Stimulated activated naive CD4-positive, alpha-beta T cell (primary cell): ENCODE data around the gene NSL1.
A peak's percentile ranks its signal among the peaks of the same experiment; 100 is the strongest.
"Not testable (repeated sequence)": the region's sequence is repeated elsewhere in the genome, so short reads cannot be mapped to it uniquely, and the experiment has no call there.

Experiments used
- DNase-seq, 6 experiments: peaks; one replicate each; lab custom pipeline; 2025; lab: John Stamatoyannopoulos, UW

NSL1 gene

DNA sequence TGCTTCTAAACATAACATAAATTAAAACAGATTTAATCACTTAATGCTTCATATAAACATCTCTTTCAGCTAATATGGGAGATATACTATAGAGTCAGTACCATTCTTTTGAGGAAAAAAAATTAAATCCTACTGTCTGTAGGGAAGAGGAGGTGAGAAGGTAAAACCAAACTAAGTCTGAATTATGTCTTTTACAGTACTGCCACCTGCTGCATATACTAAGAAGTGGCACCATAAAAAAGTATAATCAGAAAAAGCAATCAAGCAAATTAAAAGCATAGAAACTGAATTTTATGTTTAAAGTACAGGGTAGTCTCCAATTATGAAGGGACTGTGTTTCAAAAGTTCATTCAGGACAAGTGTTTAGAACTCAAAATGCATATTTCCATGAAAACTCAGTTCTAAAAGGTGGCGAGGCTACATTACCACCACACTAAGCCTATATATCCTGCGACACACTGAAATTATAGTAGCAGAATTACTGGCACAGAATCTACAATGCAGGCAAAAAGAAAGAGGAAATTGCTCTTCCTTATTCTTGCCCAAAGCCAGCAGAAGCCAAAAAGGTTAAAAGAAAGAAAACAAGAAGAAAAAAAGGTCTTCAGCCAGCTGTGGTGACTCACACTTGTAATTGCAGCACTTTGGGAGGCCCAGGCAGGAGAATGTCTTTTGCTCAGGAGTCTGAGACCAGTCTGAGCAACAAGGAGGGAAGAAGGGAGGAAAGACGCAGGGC, 9.0 kb downstream of the NSL1 start:
- peak in 3 of 6 experiments; percentile 1 to 46 (median 23) for DNase-seq

DNA sequence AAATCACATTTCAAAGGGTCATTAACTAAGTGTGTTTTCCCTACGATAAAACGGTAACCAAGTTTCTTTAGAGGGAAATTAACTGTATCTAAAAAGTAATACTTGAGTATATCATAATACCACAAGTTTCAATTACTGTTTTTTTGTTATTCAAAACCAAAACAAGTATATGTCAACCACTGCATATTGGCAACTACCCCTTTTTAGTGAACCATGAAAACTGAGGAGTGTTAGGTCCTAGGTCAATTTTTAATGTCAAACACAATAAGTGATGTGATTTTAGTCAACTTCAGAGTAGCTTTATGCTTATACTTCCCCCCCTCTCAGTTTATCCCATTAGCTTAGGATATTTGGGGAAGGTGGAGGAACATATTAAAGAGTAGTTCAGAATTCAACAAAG, 10.4 kb downstream of the NSL1 start:
- DNase-seq = no peak

DNA sequence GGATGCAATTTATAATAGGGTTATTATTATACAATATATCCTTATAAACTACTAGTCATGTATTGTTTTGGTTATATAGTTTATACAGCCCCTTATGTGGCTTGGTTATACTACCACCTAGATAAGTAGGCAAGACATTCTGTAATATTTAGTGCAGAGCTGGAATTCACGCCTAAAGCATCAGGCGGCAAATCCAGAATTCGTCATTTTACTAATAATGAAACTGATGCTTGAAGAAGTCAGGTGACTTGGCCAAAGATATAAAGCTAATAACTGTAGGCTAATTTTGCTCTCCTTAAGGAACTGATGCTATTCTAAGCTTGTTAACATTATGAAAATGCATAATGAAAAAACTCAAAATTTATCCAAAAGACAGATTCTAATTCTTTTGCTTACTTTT, 10.8 kb downstream of the NSL1 start:
- DNase-seq = no peak

DNA sequence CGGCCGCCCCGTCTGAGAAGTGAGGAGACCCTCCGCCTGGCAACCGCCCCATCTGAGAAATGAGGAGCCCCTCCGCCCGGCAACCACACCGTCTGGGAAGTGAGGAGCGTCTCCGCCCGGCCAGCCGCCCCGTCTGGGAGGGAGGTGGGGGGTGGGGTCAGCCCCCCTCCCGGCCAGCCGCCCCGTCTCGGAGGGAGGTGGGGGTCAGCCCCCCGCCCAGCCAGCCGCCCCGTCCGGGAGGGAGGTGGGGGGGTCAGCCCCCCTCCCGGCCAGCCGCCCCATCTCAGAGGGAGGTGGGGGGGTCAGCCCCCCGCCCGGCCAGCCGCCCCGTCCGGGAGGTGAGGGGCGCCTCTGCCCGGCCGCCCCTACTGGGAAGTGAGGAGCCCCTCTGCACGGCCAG, 12.5 kb downstream of the NSL1 start:
- DNase-seq = not testable (repeated sequence)

DNA sequence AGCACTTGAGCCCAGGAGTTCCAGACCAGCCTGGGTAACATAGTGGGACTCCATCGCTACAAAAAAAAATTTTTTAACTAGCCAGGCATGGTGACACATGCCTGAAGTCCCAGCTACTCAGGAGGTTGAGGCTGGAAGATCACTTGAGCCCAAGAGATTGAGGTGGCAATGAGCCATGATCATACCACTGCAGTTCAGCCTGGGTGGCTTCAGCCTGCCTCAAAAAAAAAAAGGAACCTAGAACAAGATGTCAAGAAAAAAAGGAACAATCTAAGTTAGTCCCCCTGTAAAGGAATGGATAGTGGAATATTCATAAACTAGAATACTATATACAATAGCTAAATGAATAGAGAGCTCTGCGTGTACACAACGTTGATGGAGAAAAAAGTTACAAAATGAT, 14.4 kb downstream of the NSL1 start:
- DNase-seq = no peak

DNA sequence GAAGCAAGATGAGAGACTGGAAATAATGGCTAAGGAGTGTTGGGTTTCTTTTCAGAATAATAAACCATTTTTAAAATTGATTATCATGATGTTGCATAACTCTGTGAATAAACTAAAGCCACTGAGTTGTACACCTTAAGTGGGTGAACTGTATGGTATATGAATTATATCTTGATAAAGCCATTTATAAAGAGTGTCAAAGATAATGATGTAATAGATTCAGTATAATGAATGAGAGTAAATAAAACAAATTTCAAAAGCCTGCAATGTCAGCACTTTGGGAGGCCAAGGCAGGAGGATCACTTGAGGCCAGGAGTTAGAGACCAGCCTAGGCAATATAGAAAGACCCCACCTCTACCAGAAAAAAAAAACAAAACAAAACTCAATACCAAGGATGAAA, 16.3 kb downstream of the NSL1 start:
- DNase-seq = no peak

DNA sequence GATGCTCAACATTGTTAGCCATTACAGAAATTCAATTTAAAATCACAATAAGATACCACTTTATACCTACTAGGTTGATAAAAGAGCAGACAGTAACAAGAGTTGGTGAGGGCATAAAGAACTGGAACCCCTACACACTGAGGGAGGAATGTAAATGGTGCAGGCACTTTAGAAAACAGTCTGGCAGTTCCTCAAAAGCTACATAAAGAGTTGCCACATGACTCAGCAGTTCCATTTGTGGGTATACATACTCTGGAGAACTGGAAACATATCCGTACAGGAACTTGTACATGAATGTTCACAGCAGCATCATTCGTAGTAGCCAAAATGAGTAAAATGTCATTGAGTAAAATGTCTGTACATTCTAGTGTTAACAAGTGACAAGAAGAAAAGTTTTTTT, 17.0 kb downstream of the NSL1 start:
- DNase-seq = no peak

DNA sequence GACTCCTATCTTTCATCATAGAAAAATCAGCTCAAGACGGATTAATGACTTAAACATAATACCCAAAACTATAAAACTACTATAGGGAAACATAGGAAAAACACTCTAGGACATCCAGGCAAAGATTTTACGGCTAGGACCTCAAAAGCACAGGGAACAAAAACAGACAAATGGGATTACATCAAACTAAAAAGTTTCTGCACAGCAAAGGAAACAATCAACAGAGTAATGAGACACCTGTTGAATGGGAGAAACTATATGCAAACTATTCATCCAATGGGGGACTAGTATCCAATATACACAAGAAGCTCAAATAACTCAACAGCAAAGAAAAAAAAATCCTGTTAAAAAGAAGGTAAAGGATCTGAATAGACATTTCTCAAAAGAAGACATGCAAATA, 18.6 kb downstream of the NSL1 start:
- DNase-seq = no peak

DNA sequence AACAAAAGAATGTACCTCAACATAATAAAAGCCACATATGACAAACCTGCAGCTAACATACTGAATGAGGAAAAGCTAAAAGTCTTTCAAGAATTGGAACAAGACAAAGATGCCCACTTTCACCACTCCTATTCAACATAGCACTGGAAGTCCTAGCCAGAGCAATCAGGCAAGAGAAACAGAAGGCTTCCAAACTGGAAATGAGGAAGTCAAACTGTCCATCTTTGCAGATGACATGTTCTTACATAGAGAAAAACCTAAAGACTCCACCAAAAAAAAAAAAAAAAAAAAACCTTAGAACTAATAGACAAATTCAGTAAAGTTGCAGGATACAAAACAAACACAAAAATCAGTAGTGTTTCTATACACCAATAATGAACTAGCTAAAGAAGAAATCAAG, 20.2 kb downstream of the NSL1 start:
- no peak for DNase-seq

DNA sequence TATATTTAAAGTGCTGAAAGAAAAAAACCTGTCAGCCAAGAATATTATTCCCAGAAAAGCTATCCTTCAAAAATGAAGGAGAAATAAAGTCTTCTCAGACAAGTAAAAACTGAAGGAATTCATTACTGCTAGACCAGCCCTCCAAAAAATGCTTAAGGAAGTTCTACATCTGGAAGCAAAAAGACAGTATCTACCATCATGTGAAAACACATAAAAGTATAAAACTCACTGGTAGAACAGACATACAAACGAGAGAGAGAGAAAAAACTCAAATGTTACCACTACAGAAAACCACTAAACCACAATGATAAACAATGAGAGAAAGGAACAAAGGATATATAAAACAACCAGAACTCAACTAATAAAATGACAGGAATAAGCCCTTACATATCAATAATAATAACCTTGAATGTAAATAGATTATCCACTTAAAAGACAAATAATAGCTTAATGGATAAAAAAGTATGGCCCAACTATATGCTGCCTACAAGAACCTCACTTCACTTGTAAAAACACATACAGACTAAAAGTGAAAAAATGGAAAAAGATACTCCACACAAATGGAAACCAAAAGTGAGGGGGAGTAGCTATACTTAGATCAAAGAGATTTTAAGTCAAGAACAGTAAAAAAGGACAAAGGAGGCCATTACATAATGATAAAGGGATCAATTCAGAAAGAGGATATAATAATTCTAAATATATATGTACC, 22.0 kb downstream of the NSL1 start:
- DNase-seq = peak in 1 of 6 experiments; percentile 13

DNA sequence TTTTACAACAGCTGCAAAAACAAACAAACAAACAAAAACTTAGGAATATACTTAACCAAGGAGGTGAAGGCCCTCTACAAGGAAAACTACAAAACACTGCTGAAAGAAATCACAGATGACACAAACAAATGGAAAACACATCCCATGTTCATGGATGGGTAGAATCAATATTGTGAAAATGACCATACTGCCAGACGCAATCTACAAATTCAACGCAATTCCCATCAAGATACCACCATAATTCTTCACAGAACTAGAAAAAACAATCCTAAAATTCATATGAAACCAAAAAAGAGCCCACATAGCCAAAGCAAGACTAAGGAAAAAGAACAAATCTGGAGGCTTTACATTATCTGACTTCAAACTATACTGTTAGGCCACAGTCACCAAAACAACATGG, 24.8 kb downstream of the NSL1 start:
- not testable (repeated sequence) for DNase-seq

DNA sequence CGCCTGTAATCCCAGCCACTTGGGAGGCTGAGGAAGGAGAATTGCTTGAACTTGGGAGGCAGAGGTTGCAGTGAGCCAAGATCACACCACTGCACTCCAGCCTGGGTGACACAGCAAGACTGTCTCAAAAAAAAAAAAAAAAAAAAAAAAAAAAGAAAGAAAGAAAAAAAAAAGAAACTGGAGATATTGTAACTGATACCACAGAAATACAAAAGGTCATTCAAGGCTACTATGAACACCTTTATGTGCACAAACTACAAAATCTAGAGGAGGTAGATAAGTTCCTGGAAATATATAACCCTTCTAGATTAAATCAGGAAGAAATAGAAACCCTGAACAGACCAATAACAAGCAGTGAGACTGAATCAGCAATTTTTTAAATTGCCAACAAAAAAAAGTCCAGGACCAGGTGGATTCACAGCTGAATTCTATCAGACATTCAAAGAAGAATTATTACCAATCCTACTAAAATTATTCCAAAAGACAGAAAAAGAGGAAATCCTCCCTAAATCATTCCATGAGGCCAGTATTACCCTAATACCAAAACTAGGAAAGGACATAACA, 26.8 kb downstream of the NSL1 start:
- not testable (repeated sequence) for DNase-seq

DNA sequence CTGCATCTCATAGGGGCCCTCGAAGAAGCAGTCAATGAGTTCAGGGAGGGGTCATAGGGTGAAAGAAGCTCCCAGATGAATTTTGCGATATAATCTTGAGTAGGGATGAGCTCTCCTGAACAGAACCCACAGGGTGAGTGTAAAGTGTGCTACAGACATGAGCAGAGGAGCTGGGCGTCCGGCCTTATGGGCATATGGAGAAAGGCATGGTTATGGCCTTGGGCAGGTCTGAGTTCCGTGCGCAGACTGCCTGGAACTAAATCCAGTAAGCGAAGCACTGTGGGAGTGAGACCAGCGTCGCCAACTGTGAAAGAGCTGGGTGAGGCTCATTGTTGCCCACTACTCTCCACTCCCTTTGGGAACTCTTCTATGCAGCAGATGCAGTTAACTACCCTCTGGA, 28.7 kb downstream of the NSL1 start:
- no peak for DNase-seq

DNA sequence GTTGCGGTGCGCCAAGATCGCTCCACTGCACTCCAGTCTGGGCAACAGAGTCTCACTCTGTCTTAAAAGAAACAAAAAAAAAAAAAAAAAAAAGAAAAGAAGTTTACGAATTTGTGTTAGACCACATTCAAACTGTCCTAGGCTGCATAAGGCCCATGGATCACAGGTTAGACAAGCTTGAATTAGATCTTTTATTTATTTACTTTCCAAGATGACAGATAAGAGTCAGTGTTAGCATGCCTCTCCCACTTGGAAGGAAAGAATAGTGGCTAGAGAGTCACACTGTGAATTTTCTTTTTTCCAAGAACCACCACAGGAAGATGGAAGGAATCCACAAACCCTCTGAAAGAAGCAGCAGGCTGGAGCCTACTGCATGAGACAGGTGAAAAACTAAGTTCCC, 29.3 kb downstream of the NSL1 start:
- DNase-seq = no peak

DNA sequence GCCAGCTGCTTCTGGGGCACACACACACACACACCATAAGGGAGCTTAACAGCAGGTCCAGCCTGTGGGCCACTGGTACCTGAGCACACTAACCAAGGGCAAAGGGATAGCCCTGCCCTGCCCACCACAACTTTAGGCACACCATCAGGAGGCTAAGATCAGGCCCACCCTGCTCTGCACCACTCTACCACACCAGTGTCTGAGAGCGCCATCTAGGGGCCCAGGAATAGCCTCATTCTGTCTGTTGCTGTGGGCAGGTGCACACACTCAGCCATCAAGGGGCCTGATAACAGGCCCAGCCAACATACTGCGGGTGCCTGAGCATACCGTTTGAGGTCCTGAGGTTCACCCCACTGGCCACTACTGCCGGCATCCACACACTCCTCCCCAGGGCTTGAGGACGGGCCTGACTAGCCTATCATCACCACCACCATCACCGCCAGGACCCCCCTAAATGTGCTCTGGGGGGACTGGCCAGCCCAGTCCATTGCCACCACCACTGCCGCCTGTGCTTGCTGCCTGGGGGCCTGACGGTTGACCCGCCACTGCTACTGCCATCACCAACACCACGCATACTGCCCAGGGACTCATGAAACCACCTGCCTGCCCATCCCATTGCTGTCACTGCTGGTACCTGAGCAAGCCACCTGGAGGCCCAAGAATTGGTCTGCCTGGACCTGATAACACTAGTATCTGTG, 31.3 kb downstream of the NSL1 start:
- peak in 5 of 6 experiments; percentile 9 to 41 (median 16) for DNase-seq

DNA sequence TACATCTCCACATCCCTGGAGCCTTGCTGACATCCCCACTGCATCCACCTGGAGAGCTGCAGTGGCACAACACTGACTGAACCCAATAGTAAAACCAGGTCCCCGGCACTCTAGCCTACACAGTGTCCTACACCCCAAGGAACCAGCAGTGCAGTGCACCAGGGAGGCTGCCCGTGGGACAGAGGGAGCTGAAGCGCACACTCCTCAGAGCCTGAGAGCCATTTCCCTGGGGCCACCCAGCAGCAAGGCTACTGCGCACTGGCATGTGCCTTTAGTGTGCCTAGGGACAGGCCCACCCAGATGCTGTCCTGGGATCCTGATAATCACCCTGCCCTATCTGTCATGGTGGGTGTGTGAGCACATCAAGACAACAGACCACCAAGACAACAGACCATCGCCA, 31.9 kb downstream of the NSL1 start:
- DNase-seq = no peak

DNA sequence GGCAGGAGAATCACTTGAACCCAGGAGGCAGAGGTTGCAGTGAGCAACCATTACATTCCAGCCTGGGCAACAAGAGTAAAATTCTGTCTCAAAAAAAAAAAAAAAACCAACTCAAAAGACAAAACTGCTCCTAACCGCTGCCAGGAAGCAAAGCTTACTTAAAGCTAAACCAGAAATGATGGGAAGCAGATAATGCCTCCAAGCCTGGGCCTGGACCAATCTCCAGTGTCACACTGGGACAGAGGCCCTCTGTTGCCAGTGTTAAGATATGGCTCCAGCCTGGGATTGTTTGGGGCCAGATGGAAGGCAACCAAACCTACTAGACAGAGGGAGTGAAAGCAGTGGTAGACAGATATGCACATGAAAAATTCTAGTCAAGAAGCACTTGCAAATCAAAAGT, 36.9 kb downstream of the NSL1 start:
- DNase-seq = peak in 2 of 6 experiments; percentile 19 to 36

DNA sequence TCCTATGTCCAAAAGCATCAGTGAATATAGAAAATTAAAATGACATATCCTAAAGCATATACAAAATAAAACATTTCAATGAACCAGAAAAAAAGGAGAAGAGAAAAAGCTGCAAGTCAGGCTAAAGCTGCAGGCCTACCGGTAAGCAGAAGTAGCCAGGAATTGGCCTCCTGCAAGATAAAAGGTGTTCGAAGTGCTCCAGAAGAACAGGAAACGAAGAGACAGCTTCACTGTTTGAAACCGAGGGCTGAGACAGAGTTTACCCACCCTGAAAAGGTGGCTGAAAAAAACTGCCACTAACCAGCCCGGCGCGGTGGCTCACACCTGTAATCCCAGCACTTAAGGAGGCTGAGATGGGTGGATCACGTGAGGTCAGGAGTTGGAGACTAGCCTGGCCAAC, 37.4 kb downstream of the NSL1 start:
- peak in 4 of 6 experiments; percentile 5 to 37 (median 29) for DNase-seq

DNA sequence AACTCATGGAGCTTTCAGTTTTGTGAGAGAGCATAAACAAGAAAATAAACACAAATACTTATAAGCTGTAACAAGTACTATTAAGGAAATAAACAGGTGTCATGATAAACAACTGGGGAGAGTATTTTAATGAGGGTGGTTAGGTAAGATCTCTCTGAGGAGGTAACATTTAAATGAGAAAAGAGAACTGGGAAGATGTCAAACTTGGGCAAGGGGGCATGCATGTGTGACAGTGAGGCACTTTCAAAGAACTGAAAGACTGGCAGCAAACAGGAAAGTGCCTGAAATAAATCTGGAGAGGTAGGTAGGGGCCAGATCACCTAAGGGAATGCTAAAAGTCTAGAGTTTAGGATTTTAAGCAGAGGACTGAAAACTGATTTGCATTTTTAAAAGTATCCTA, 37.8 kb downstream of the NSL1 start:
- DNase-seq = no peak

DNA sequence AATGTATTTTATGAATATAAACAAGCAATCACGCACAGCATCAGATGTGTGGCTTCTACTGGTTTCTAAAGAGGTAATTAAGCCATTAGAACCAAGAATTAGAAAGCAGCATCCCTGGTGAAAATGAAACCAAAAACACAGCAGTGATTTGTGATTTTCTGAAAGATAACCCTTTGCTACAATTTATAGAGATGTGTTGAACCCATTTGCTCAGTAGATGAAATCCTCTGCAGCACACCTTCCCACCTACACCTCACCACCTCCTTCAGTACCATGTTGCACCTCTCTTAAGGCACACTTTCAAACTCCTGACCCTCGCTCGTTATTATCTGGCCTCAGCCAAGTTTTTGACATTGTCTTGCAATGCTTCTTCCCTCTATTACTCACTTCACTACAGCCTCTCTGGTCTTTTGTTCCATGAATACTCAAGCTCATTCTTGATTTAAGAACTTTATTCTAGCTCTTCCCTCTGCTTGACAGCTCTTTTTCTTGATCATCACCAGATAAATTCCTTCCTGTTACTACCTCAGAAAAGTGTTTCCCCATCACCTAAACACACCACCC, 38.6 kb downstream of the NSL1 start:
- DNase-seq = peak in 2 of 6 experiments; percentile 2 to 14

DNA sequence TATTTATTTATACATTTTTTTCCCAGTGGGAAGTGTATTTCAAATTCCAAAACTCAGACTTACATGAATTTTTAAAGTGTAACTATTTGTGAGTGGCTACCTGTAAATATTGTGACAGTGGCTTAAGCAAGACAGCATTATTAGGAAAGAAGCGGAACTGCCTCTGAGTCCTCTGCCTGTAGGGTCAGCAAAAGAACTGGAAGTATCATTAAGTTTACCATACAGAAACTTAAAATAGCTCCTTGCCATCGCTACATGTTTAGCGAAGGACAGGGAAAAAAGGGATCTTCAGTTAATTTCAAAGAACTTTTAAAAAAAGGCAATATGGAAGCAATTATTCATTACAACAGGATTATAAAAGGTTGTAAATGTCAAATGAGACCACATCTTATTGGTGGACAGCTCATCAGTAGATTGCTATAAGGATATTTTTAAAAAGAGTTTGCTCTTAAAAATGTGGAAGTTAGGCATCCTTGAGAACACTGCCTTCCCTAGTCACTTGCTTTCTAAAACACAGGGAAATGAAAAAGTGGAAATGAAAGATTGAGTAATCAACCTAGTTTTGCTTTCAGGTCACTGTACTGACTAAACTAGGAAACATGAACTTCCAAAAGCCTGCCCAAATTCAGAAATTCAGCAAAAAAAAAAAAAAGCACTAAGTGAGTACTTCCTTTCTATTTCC, 39.2 kb downstream of the NSL1 start:
- no peak for DNase-seq
